WERI-Rb-1 (cell line): Measurements from ENCODE around the gene C8G.

Source experiments
- DNase-seq: peaks from one replicate; pipeline ENCODE4 v3.0.0-alpha.2; 2020
- H3K27ac ChIP-seq: fragments of 250-450 bp; sonication (Bioruptor Pico); 2 replicates; pipeline ENCODE4 v1.5.1; 2020; ENCODE audit warnings: mild to moderate bottlenecking, moderate library complexity
- H3K27me3 ChIP-seq: fragments of 250-450 bp; sonication (Bioruptor Pico); 2 replicates; pipeline ENCODE4 v1.5.1; 2021; ENCODE audit warnings: mild to moderate bottlenecking, low read depth, moderate library complexity; ENCODE audit not compliant: insufficient read depth, severe bottlenecking
- H3K36me3 ChIP-seq: fragments of 250-450 bp; sonication (Bioruptor Pico); 2 replicates; pipeline ENCODE4 v1.5.1; 2020; ENCODE audit warnings: mild to moderate bottlenecking, moderate library complexity
- H3K4me3 ChIP-seq: 2 replicates; pipeline ENCODE4 v1.5.1; 2011; ENCODE audit warnings: low read depth, mild to moderate bottlenecking, control low read depth, low read length
- H3K9me3 ChIP-seq: fragments of 250-450 bp; sonication (Bioruptor Pico); 2 replicates; pipeline ENCODE4 v1.5.1; 2021; ENCODE audit warnings: mild to moderate bottlenecking, moderate library complexity; ENCODE audit not compliant: severe bottlenecking
- CTCF ChIP-seq: IDR thresholded peaks from 2 replicates; pipeline ENCODE4 v1.5.1; 2011; ENCODE audit warnings: low read depth, mild to moderate bottlenecking, control low read depth, inconsistent platforms, low read length

The C8G gene

GRCh38 chr9:136907011-136907914 lies 37.8 kb upstream of the C8G start:
- H3K4me3 ChIP-seq: no peak overlapping the region
- H3K36me3 ChIP-seq: peaks cover 79% of the 10 kb centered on the region
- no peaks in the 10 kb centered on the region for H3K9me3 ChIP-seq
- H3K27ac ChIP-seq: no peak overlapping the region
- no peak for TF ChIP-seq CTCF
- no peaks in the 10 kb centered on the region for H3K27me3 ChIP-seq
- no peak for DNase-seq

DNA sequence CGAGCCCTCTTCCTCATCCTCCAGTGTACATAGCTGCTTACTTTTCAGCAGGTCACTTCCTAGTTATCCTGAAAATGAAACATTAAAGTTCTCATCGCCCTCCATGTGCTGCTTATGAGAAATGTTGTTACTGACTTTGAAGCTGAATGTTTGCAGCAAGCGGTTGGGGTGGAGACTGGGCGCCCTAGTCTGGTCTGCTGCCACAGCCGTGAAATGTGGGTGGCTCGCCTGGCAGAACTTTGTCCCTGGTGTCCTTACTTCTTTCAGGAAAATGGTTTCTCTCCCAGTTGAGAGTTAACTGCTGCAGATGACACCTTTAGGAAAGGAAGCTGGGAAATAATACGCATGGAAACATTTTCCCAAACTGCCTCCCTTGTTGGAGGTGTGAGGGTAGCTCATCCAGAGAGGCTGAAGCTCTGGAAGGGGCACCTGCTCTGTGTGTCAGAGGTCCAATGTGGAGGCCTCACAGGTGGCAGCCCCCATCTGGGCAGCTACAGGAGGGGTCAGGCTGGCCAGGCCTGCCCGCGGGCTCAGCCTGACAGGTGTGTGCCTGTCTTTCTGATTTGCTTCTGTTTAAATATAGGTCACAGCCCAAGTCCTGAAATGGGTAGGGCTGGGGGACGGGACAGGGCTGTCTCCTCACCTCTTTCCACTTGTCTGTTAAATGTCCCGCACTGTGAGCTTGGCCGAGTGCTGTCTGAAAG lies 34.7 kb upstream of the C8G start:
- no peak for TF ChIP-seq CTCF
- H3K27me3 ChIP-seq: no peaks in the 10 kb centered on the region
- no peak overlapping the region for H3K4me3 ChIP-seq
- H3K27ac ChIP-seq: no peak overlapping the region
- peaks cover 74% of the 10 kb centered on the region for H3K36me3 ChIP-seq
- no peaks in the 10 kb centered on the region for H3K9me3 ChIP-seq
- DNase-seq: no peak

- H3K27ac ChIP-seq: no peak overlapping the region
- peaks cover 74% of the 10 kb centered on the region for H3K36me3 ChIP-seq
- peak; percentile 14; the same call in 1 of the 2 replicates for TF ChIP-seq CTCF
- H3K27me3 ChIP-seq: no peaks in the 10 kb centered on the region
- H3K9me3 ChIP-seq: no peaks in the 10 kb centered on the region
- H3K4me3 ChIP-seq: no peak overlapping the region
- DNase-seq: no peak
Measured at GRCh38 chr9:136910901-136911245, 34.2 kb upstream of the C8G start.

GRCh38 chr9:136913701-136914438 lies 31.2 kb upstream of the C8G start:
- no peak overlapping the region for H3K4me3 ChIP-seq
- no peaks in the 10 kb centered on the region for H3K9me3 ChIP-seq
- peaks cover 75% of the 10 kb centered on the region for H3K36me3 ChIP-seq
- no peak for DNase-seq
- H3K27me3 ChIP-seq: no peaks in the 10 kb centered on the region
- no peak overlapping the region for H3K27ac ChIP-seq
- no peak for TF ChIP-seq CTCF

- peaks cover 73% of the 10 kb centered on the region for H3K36me3 ChIP-seq
Measured at GRCh38 chr9:136915632-136916329, 29.3 kb upstream of the C8G start.

More at GRCh38 chr9:136915632-136916329, 29.3 kb upstream of the C8G start:
- DNase-seq: no peak
- TF ChIP-seq CTCF: no peak
- Histone ChIP-seq H3K9me3 (no peaks in the 10 kb centered on the region), H3K27ac (no peak overlapping the region), H3K4me3 (no peak overlapping the region), H3K27me3 (no peaks in the 10 kb centered on the region)
